CD4-positive, alpha-beta T cell treated with Interleukin-1 beta for 1 hour (primary cell): ENCODE measurements around the gene PRR30.
A peak's percentile ranks its signal among the peaks of the same experiment; 100 is the strongest.

Experiments used
- DNase-seq, 2 donors: peaks; one replicate each; pipeline ENCODE4 v3.0.0-alpha.2; 2020 to 2022

The PRR30 gene

GRCh38 chr2:27095745-27096651, 43.2 kb downstream of the PRR30 start:
- peak; percentile 53 to 58 for DNase-seq

DNA sequence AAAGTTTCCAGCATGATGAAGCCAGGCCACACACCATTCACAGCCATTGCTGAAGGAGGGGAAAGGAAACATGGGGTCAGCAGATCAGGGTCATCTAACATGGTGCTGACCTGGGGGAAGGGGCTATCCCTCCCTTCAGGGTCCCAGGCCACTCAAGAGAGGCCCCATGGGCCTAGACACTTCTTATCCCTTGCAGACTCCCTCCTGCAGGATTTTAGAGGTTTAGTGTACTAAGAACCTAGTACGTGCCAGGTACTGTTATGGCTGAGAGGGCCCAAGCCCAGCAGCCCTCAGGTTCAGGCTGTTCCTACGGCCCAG, 43.8 kb downstream of the PRR30 start:
- no peak for DNase-seq

- no peak for DNase-seq
Observed at GRCh38 chr2:27094353-27094984, 44.7 kb downstream of the PRR30 start.

GRCh38 chr2:27093430-27094352, 45.5 kb downstream of the PRR30 start:
- DNase-seq, result no peak

- no peak for DNase-seq
Observed at GRCh38 chr2:27092696-27093429, 46.3 kb downstream of the PRR30 start.

- no peak for DNase-seq
Observed at GRCh38 chr2:27091746-27092695, 47.2 kb downstream of the PRR30 start.

GRCh38 chr2:27089111-27089954, 49.9 kb downstream of the PRR30 start:
- DNase-seq, result no peak

GRCh38 chr2:27088634-27089033, 50.6 kb downstream of the PRR30 start:
- no peak for DNase-seq

DNA sequence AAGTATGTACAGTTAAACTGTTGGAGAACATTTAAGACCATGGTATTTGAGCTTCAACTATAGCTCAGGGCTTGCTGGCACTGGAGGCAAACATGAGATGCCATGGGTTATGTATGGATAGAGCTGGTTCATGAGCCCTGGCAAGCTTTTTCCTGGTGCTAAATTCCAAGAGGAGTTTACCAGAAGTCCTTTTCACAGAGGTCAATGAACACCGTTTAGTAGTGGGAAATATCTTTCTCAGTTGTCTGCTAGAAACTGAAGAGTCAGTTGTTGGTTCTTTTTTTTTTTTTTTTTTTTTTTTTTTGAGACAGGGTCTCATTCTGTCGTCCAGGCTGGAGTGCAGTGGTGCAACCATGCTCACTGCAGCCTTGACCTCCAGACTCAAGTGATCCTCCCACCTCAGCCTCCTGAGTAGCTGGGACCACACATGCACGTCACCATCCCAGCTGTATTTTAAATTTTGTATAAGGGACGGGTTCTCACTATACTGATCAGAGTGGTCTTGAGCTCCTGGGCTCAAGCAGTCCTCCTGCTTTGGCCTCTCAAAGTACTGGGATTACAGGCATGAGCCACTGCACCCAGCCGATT, 51.3 kb downstream of the PRR30 start:
- no peak for DNase-seq
